Skin epidermis (tissue), 12 donors: Measurements from ENCODE around the gene TMEM82.
"Not testable (repeated sequence)": the region's sequence is repeated elsewhere in the genome, so short reads cannot be mapped to it uniquely, and the experiment has no call there.

ENCODE experiments used
- H3K27ac ChIP-seq, 21 experiments: fragments of 200-600 bp; sonication (generic) in 11 of 21; one replicate each; pipeline ENCODE4 v1.5.0; 2020; ENCODE audit warnings: mild to moderate bottlenecking in 3 of 21, inconsistent platforms in 2 of 21, moderate library complexity in 2 of 21
- H3K4me3 ChIP-seq, 7 experiments: fragments of 200-600 bp; sonication (generic) in 2 of 7; one replicate each; pipeline ENCODE4 v1.5.0; 2020; ENCODE audit warnings: inconsistent platforms in 2 of 7, mild to moderate bottlenecking in 2 of 7, moderate library complexity in 1 of 7

TMEM82 gene

GRCh38 chr1:15742339-15742801, at the start of gene TMEM82:
TSS of gene TMEM82 (plus strand) at chr1:15742499. CDS start at chr1:15742560, 61 bp downstream.
- no peak within 1 kb of the TSS for H3K27ac ChIP-seq
- no peak within 1 kb of the TSS for H3K4me3 ChIP-seq

- no peak overlapping the region for H3K4me3 ChIP-seq
- peak overlapping the region in 7 of 21 experiments; percentile 13 to 56 (median 29) for H3K27ac ChIP-seq
These were observed 48.9 kb upstream of the TMEM82 start for GRCh38 chr1:15693371-15693770.

- Histone ChIP-seq H3K27ac (peak overlapping the region in 20 of 21 experiments; percentile 34 to 92 (median 76)), H3K4me3 (peak overlapping the region in 1 of 7 experiments; percentile 2)
These were observed 45.3 kb upstream of the TMEM82 start for GRCh38 chr1:15696956-15697521.

GRCh38 chr1:15698201-15698600, 44.1 kb upstream of the TMEM82 start:
- Histone ChIP-seq H3K4me3 (no peak overlapping the region), H3K27ac (peak overlapping the region in 11 of 21 experiments; percentile 26 to 92 (median 78))

- not testable (repeated sequence) for H3K4me3 ChIP-seq, H3K27ac ChIP-seq
These were observed 43.0 kb upstream of the TMEM82 start for GRCh38 chr1:15699321-15699720.

GRCh38 chr1:15700508-15700907, 41.8 kb upstream of the TMEM82 start:
- peak overlapping the region in 4 of 21 experiments; percentile 47 to 61 (median 51) for H3K27ac ChIP-seq

GRCh38 chr1:15701784-15702183, 40.5 kb upstream of the TMEM82 start:
- Histone ChIP-seq H3K4me3 (no peak overlapping the region), H3K27ac (peak overlapping the region in 11 of 21 experiments; percentile 31 to 99 (median 91))

More at GRCh38 chr1:15700508-15700907, 41.8 kb upstream of the TMEM82 start:
- H3K4me3 ChIP-seq = no peak overlapping the region

- Histone ChIP-seq H3K4me3 (no peak overlapping the region), H3K27ac (peak overlapping the region; percentile 54 to 99 (median 90))
These were observed 39.4 kb upstream of the TMEM82 start for GRCh38 chr1:15702722-15703550.

GRCh38 chr1:15703562-15703961, 38.7 kb upstream of the TMEM82 start:
- Histone ChIP-seq H3K4me3 (no peak overlapping the region), H3K27ac (peak overlapping the region; percentile 46 to 99 (median 90))

GRCh38 chr1:15704526-15705183, 37.6 kb upstream of the TMEM82 start:
- H3K27ac ChIP-seq = peak overlapping the region in 20 of 21 experiments; percentile 69 to 99 (median 90)
- H3K4me3 ChIP-seq = no peak overlapping the region

- no peak overlapping the region for H3K4me3 ChIP-seq
These were observed 37.1 kb upstream of the TMEM82 start for GRCh38 chr1:15705184-15705566.

GRCh38 chr1:15706751-15707150, 35.5 kb upstream of the TMEM82 start:
- H3K27ac ChIP-seq = peak overlapping the region in 3 of 21 experiments; percentile 1 to 46 (median 38)
- H3K4me3 ChIP-seq = no peak overlapping the region

More at GRCh38 chr1:15705184-15705566, 37.1 kb upstream of the TMEM82 start:
- H3K27ac ChIP-seq = peak overlapping the region in 13 of 21 experiments; percentile 85 to 99 (median 91)

GRCh38 chr1:15707239-15707925, 34.9 kb upstream of the TMEM82 start:
- no peak overlapping the region for H3K4me3 ChIP-seq
- peak overlapping the region in 6 of 21 experiments; percentile 1 to 46 (median 34) for H3K27ac ChIP-seq

GRCh38 chr1:15708486-15709137, 33.7 kb upstream of the TMEM82 start:
- Histone ChIP-seq H3K4me3 (no peak overlapping the region), H3K27ac (peak overlapping the region in 3 of 21 experiments; percentile 3 to 46 (median 38))

- Histone ChIP-seq H3K4me3 (no peak overlapping the region), H3K27ac (peak overlapping the region in 2 of 21 experiments; percentile 1 to 3)
These were observed 33.1 kb upstream of the TMEM82 start for GRCh38 chr1:15709226-15709625.

- no peak overlapping the region for H3K4me3 ChIP-seq
- no peak overlapping the region for H3K27ac ChIP-seq
These were observed 30.1 kb upstream of the TMEM82 start for GRCh38 chr1:15712168-15712567.

- H3K4me3 ChIP-seq = no peak overlapping the region
- H3K27ac ChIP-seq = peak overlapping the region in 1 of 21 experiments; percentile 12
These were observed 27.7 kb upstream of the TMEM82 start for GRCh38 chr1:15714406-15715136.

GRCh38 chr1:15717418-15718125, 24.7 kb upstream of the TMEM82 start:
- Histone ChIP-seq H3K4me3 (no peak overlapping the region), H3K27ac (no peak overlapping the region)
